NCI-H2107 (cell line): Measurements from ENCODE around the gene DCTN2.

Experiments used
- DNase-seq: peaks from one replicate; lab custom pipeline; 2025; lab: John Stamatoyannopoulos, UW

Gene DCTN2

GRCh38 chr12:57549909-57550640 is 3.1 kb upstream of the DCTN2 start, which contains the start of gene KIF5A:
Gene KIF5A (plus strand): TSS chr12:57550044. CDS start chr12:57550272, 228 bp downstream.
- no peak for DNase-seq

DNA sequence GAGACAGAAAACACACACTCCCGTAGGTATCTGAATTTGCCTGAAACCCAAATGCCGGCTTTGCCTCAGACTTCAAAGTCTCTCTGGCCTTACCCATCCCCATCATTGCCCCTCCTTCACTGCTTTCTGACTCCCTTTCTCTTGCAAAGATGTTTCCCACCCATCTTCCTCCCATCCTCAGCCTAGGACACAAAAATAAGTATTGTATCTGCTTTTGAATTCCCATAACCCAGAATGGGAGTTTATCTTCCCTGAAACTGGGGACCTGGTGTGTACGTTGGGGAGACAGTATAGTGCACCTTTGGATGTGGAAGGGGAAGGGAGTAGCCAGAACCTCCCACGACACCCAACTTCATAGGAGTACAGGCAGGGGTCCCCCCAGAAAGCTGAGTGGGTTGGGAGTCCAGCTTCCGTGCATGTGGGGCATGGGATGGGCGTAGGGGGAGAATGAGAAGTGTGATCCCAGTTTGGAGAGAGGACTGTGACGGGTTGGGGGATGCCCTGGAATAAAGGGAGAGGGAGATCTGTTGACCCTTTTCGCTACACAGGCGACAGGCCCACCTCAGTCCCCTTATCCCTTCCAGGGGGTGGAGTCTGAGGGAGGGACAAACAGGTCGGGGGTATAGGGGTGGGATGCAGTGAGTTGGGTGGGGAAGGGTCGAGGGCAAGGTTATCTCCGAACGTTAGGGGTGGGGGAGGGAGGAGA is 2.4 kb upstream of the DCTN2 start:
- DNase-seq: no peak

GRCh38 chr12:57548488-57548887 is 1.5 kb upstream of the DCTN2 start:
- DNase-seq: no peak

- no peak for DNase-seq
These were observed 972 bp upstream of the DCTN2 start for GRCh38 chr12:57548013-57548315.

DNA sequence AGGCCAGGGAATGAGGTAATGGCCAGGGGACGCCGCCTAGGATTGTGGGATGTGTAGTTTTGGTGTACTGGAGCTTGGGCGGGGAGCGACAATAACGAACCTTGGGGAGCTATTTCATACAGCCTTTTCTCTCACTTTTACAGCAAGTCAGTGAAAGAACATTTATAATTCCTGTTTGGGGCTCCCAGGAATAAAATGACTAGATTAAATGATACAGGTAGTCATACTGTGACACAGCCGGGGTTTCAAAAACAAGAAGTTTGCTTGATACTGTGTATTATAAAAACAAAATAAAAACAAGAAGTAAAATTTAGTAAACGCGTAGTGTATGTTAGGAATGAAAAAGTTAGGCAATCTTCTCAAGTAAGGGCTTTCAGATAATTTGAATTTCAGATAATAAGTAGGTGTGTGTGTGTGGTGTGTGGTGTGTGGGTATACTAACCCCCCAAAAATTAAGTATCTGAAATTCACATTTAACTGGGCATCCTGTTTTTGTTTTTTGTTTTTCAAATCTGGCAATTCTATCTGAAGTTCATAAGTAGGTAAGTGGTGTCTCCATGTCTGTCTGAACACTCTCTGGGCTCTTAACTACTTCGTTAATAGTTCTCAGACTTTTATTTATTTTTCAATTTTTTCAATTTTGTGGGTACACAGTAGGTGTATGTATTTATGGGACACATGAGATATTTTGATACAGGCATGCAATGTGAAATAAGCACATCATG is 458 bp upstream of the DCTN2 start:
- no peak for DNase-seq

GRCh38 chr12:57545809-57546437 is 1.1 kb downstream of the DCTN2 start:
- no peak for DNase-seq

GRCh38 chr12:57543581-57543980 is 3.4 kb downstream of the DCTN2 start:
- DNase-seq: no peak

GRCh38 chr12:57541717-57542116 is 5.3 kb downstream of the DCTN2 start:
- no peak for DNase-seq

GRCh38 chr12:57541001-57541400 is 6.0 kb downstream of the DCTN2 start:
- DNase-seq: no peak

GRCh38 chr12:57539134-57539768 is 7.7 kb downstream of the DCTN2 start:
- DNase-seq: no peak

DNA sequence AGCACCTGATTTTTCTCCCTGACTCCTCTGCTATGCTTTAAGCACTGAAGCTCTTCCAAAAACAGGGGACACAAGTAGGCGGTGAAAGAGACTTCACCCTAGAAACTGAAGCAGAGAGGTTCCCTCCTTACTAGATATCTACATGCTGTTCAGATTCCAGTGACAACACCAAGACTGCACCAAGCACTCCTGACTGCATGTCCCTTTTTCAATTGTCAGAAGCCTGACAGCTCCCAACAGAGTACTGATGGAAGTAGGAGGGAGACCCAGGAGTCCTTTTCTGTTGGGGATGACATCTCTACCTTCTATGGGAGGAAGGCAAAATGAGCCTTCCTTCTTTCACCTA is 10.4 kb downstream of the DCTN2 start:
- DNase-seq: no peak

DNA sequence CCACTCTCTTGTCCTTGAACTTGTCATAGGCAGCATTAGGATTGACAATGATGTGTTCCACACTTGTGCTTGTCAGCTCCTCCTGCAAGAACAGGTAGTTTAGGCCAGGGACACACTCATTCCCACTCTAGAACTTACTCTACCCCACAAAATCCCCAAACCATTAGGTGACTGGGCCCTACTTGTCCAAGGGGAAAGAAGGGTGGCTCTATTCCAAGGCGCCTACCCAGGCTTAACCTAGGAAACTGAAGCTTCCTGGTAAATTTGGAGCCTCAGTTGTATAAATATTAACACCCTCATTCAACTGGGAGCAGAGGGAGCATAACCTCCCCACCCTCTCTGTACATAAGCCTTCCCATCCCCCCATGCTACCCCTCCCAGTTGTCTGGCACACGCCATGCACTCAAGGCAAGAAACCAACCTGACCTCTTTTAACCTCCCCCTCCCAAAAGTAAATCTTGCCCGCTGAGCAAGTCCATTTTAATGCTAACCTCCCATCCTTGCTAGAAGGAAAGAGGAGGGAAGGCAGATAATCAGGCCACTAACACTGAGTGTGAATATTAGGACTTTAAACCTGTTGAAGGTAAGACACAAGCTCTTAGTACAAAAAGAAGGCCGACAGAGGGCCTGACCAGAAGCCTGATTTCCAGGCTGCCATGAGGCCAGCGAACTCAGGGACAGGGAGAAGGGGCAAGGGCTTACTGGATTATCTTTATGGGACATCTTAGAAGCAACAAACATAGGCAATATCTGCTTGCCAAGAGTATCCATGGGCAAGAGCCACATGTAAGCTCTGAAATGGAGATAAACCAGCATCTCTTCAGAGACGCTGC is 11.0 kb downstream of the DCTN2 start:
- DNase-seq: no peak

DNA sequence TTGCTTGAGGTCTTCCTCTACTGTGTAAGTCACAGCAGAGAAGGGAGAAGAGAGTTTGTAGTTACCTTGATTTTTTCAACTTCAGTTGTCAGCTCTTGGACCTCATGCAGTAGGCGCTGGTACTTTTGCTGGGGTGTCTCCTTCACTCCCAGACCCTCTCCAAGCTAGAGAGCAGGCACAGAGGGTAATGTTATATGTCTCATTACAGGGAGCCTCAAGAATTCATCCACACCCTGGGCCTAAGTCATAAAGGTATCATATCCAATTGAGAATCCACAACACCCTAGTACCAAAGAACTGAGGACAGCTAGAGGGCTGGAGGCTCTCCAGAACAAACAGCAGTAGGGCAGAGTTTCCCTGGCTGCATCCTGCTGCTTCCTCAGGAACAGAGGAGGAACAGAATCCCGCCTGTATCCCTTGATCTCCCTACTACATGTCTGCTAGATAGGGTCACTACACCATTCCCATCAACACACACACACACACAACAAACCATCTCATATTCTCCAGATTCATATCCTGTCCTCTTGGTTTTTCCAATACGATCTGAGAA is 11.9 kb downstream of the DCTN2 start:
- DNase-seq: no peak

DNA sequence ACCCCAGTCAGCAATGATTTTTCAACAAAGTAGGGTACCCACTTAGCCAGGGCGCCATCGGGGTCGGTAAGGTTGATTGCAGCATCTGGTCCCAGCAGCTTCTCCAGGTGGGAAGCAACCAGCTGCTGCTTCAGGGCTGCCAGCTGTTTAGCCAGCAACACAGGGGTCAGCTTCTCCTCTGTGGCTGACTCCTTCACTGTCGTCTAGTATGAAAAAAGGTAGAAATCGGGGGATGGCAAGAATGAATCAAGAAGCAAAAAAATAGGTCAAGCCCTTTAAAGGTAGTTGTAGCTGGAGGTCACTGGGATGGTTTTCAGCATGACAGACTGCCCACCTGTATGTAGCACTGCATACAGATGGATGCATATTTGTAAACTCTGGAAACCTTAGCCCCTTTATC is 12.7 kb downstream of the DCTN2 start:
- no peak for DNase-seq

DNA sequence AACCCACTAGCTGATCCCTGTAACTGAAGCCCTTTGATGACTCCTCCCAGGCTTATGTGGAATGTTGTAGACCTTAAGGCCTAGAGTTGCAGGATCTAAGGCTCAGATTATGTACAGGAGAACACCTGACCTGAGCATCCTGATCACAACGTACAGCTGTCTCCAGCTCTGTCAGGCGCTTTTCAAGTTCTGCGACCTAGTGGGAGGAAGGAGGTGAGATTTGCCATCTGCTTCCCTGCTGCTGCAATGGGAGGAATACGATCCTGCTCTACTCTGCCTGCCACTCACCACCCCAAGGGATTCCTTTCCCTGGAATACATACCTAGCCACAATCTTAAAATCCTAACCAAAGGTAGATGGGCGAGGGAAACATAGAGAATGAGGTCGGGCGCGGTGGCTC is 13.9 kb downstream of the DCTN2 start:
- DNase-seq: no peak

GRCh38 chr12:57531836-57532235 is 15.2 kb downstream of the DCTN2 start:
- no peak for DNase-seq

DNA sequence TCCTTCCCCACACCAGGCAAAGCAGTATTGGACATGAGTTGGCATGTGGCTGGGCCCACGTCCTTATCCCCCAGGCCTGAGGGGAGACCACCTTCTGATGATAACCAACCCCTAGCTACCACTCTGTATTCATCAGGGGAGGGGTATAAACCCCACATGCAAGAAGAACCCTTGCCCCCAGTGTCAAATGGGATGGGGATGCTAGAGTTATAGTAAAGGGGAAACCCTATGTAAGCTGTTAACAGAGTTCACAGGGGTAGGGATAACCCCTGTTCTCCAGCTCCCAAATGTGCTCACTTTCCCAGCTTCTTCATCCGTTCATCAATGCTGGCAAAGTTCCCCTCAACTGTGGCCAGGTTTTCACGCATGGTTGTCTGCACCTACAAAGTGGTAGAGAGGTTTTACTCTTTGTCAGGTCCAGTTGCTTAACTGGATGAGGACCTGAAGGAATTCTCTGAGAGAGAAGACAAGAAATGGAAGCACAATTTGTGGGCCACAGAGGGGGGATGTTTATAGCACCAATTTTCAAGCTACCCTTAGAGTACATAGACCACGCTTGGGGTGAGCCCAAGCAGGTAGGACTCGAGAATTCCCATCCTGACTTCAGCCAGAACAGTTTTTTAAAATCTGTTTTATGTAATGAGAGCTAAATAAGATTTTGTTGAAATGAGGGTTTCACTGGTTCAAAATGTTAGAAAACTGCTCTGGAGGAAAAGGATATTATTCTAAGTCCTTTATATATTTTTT is 16.4 kb downstream of the DCTN2 start:
- DNase-seq: no peak

GRCh38 chr12:57529831-57530230 is 17.2 kb downstream of the DCTN2 start:
- DNase-seq: no peak

DNA sequence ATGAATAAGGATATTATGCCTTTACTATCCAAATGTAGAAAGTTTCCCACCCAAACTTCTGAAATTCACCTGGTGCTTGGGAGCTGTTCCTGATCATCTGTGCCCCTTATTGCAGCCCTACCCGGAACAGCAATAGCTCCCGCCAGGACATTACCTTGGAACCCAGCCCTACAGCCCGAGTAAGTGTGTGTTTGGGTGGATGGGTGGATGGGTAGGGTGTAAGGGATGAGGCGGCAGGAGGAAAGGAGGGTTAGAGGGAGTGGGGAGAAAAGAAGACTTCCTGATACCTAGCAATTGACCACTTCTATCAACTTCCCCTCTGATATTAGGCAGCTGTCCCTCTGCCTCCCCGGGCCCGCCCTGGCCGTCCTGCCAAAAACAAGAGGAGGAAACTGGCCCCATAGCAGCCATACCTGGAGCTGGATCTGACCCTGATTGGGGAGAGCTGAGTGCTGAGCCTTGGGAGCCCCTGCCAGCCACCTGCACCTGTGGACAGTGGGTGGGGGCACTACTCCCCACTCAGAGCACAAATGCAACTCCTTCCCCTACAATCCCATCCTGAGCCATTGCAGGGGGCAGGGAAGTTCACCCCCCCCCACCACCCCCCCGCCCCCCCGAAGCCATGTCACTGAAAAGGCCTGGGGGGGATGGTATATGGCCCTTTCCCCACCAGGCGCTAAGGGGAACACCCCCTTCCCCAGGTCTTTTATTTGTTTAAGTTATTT is 18.0 kb downstream of the DCTN2 start:
- DNase-seq: no peak

DNA sequence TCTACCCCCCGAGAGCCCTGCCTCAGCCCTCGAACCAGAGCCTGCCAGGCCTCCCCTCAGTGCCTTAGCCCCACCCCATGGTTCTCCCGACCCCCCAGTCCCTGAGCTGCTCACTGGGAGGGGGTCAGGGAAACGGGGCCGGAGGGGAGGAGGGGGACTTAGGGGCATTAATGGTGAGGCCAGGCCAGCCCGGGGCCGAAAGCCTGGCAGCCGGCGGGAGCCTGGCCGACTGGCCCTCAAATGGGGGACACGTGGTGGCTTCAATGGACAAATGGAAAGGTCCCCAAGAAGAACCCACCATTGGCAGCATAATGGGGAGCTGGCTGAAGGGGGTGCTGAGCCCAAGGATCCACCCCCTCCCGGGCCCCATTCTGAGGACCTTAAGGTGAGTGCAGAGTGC is 18.8 kb downstream of the DCTN2 start:
- no peak for DNase-seq
